Sigmoid colon (tissue), 7 donors: Measurements from ENCODE around the gene LEF1. TPM values are rescaled to one million over a fixed set of nuclear protein-coding genes. Genes with fewer than 3 reads are reported as not detected.

ENCODE experiments used
- DNase-seq: peaks from one replicate; pipeline ENCODE4 v3.0.0-alpha.2; 2019
- H3K27ac ChIP-seq, 4 donors: fragments of 200-600 bp; sonication (generic); one replicate each; pipeline ENCODE4 v1.5.1; 2016 to 2019; ENCODE audit warnings: mild to moderate bottlenecking in 1 of 4
- H3K27me3 ChIP-seq, 3 donors: fragments of 200-600 bp; sonication (generic); one replicate each; pipeline ENCODE4 v1.5.1; 2019; ENCODE audit warnings: mild to moderate bottlenecking in 1 of 3
- H3K36me3 ChIP-seq, 4 donors: fragments of 200-600 bp; sonication (generic); one replicate each; pipeline ENCODE4 v1.5.1; 2016 to 2019
- H3K4me1 ChIP-seq, 4 donors: fragments of 200-600 bp; sonication (generic); one replicate each; pipeline ENCODE4 v1.5.1; 2017 to 2019
- H3K4me3 ChIP-seq, 4 donors: fragments of 200-600 bp; sonication (generic); one replicate each; pipeline ENCODE4 v1.5.1; 2017 to 2019; ENCODE audit warnings: mild to moderate bottlenecking in 2 of 4, moderate library complexity in 1 of 4
- H3K9me3 ChIP-seq, 4 donors: fragments of 200-600 bp in 3 of 4; sonication (generic) in 3 of 4; one replicate each; pipeline versions ENCODE4 v1.5.1 to v1.6.1; 2013 to 2019
- EP300 ChIP-seq, 4 donors: sonication (generic); formaldehyde crosslinking; IDR thresholded peaks; one replicate each; pipeline ENCODE4 v1.6.1; 2017; ENCODE audit warnings: antibody characterized with exemption in 4 of 4
- POLR2A ChIP-seq, 2 donors: fragments of 450-650 bp; IDR thresholded peaks; one replicate each; pipeline ENCODE4 v1.6.1; 2016; ENCODE audit warnings: antibody characterized with exemption in 2 of 2, mild to moderate bottlenecking in 2 of 2, moderate library complexity in 2 of 2
- POLR2AphosphoS5 ChIP-seq, 4 donors: sonication (generic); formaldehyde crosslinking; IDR thresholded peaks; one replicate each; pipeline ENCODE4 v1.6.1; 2017; ENCODE audit warnings: antibody characterized with exemption in 4 of 4
- WGBS, 2 donors: extraction: QIAGEN DNeasy Blood & Tissue Kit; methylation state at CpG; one replicate each; pipeline ENCODE4 v1.1.7; 2013; 5-methylcytosine and 5-hydroxymethylcytosine counted together
- intact Hi-C: fragments of 100-400 bp; cut with DNase I; formaldehyde crosslinking; loops from one replicate; pipeline ENCODE4 v1.15.1; 2023
- polyA plus RNA-seq, 3 donors: library from polyadenylated mRNA; stranded (reverse); fragments of 200-250 nt; gene quantifications; one replicate each; pipeline ENCODE4 v1.2.3, GENCODE V29; 2013
- total RNA-seq, 4 donors: library from RNA; depleted of rRNA; stranded (reverse); fragments of >200 nt; gene quantifications; one replicate each; pipeline ENCODE4 v1.1.0, GENCODE V29; 2016
- TF ChIP-seq, protein P1 (sequence below), 4 experiments: fragments of 450-650 bp in 3 of 4; fragments of 200-600 bp in 1 of 4; IDR thresholded peaks; one replicate each; pipeline ENCODE4 v1.5.1; 2016 to 2019; ENCODE audit warnings: antibody characterized with exemption in 4 of 4, mild to moderate bottlenecking in 3 of 4, moderate library complexity in 2 of 4
- donor health status: healthy with polysubstance abuse.
- donor health status: Bipolar disorder and iron deficiency.
- donor health status: healthy.

The LEF1 gene
- total and polyA plus RNA-seq, 7 donors, result 0.83 to 25.3 (median 3.2) TPM; not detected in 1

DNA sequence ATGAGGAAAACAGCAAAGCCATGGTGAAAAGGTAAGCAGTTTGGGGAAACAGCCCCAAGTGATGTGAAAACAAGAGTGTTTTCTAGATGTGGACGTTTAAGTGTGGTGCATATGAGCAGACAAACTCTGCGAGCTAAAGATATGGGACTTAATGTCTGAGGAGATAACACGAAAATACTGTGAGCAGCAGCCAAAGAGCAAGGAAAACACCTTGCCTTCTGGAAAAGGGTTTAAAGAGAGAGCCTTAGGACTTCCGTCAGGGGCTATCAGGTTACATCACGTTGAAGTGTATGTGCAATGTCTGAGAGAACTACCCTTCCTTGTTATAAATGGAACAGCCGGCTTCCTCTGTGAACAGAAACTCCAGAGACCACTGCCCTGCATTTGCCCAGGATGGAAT, 54.2 kb downstream of the LEF1 start:
- intact Hi-C loops, result no loop called here
- Histone ChIP-seq H3K27ac (no peak overlapping the region), H3K4me1 (no peaks in the 10 kb centered on the region), H3K36me3 (no peaks in the 10 kb centered on the region), H3K27me3 (no peaks in the 10 kb centered on the region), H3K4me3 (no peak overlapping the region), H3K9me3 (no peaks in the 10 kb centered on the region)
- DNase-seq, result no peak
- no peak for TF ChIP-seq EP300 (IDR thresholded peaks at IDR 0.05)
- no peak for TF ChIP-seq POLR2AphosphoS5 (IDR thresholded peaks at IDR 0.05)
- no peak for TF ChIP-seq POLR2A (IDR thresholded peaks at IDR 0.05)
- TF ChIP-seq, protein P1, sequence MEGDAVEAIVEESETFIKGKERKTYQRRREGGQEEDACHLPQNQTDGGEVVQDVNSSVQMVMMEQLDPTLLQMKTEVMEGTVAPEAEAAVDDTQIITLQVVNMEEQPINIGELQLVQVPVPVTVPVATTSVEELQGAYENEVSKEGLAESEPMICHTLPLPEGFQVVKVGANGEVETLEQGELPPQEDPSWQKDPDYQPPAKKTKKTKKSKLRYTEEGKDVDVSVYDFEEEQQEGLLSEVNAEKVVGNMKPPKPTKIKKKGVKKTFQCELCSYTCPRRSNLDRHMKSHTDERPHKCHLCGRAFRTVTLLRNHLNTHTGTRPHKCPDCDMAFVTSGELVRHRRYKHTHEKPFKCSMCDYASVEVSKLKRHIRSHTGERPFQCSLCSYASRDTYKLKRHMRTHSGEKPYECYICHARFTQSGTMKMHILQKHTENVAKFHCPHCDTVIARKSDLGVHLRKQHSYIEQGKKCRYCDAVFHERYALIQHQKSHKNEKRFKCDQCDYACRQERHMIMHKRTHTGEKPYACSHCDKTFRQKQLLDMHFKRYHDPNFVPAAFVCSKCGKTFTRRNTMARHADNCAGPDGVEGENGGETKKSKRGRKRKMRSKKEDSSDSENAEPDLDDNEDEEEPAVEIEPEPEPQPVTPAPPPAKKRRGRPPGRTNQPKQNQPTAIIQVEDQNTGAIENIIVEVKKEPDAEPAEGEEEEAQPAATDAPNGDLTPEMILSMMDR (IDR thresholded peaks at IDR 0.05), result no peak
- 62 to 88% methylated on average over 6 of the region's 6 CpGs for WGBS, 2 donors

- TF ChIP-seq EP300 (IDR thresholded peaks at IDR 0.05) (no peak), POLR2AphosphoS5 (IDR thresholded peaks at IDR 0.05) (no peak), POLR2A (IDR thresholded peaks at IDR 0.05) (no peak)
- TF ChIP-seq, protein P1 (IDR thresholded peaks at IDR 0.05), result no peak
- no peaks in the 10 kb centered on the region for H3K27me3 ChIP-seq
- H3K9me3 ChIP-seq, result no peaks in the 10 kb centered on the region
- intact Hi-C loops, result no loop called here
- no peak overlapping the region for H3K27ac ChIP-seq
- 39 to 76% methylated on average over 5 of the region's 5 CpGs for WGBS, 2 donors
- no peaks in the 10 kb centered on the region for H3K36me3 ChIP-seq
- no peak for DNase-seq
- no peak overlapping the region for H3K4me3 ChIP-seq
- H3K4me1 ChIP-seq, result no peaks in the 10 kb centered on the region
These were observed 55.5 kb downstream of the LEF1 start for GRCh38 chr4:108113229-108113628.

DNA sequence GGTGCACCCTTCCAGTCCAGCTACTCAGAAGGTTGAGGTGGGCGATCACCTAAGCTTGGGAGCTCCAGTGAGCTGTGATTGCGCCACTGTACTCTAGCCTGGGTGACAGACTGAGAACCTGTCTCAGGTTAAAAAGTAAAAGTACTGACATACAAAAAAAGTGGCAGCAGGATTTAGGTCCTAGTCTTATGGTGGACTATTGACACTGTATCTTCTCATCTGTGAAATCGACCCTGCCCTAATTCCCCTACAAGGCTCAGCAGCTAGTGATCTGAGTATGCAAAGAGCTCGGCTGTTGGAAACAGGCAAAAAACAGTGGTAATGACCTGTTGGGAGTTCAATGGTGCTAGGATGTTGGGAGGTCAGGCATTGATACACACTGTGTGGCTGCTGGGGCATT, 57.0 kb downstream of the LEF1 start:
- DNase-seq, result no peak
- H3K4me3 ChIP-seq, result no peak overlapping the region
- 93 to 97% methylated on average over 4 of the region's 4 CpGs for WGBS, 2 donors
- H3K4me1 ChIP-seq, result no peaks in the 10 kb centered on the region
- no peak overlapping the region for H3K27ac ChIP-seq
- H3K27me3 ChIP-seq, result no peaks in the 10 kb centered on the region
- intact Hi-C loops, result no loop called here
- H3K9me3 ChIP-seq, result no peaks in the 10 kb centered on the region
- TF ChIP-seq EP300 (IDR thresholded peaks at IDR 0.05) (no peak), POLR2A (IDR thresholded peaks at IDR 0.05) (no peak), POLR2AphosphoS5 (IDR thresholded peaks at IDR 0.05) (no peak)
- TF ChIP-seq, protein P1 (IDR thresholded peaks at IDR 0.05), result no peak
- no peaks in the 10 kb centered on the region for H3K36me3 ChIP-seq

GRCh38 chr4:108110450-108110849, 58.3 kb downstream of the LEF1 start:
- Histone ChIP-seq H3K4me3 (no peak overlapping the region), H3K4me1 (no peaks in the 10 kb centered on the region), H3K9me3 (no peaks in the 10 kb centered on the region), H3K27me3 (no peaks in the 10 kb centered on the region), H3K27ac (no peak overlapping the region), H3K36me3 (no peaks in the 10 kb centered on the region)
- intact Hi-C loops, result no loop called here
- TF ChIP-seq EP300 (IDR thresholded peaks at IDR 0.05) (no peak), POLR2A (IDR thresholded peaks at IDR 0.05) (no peak)
- TF ChIP-seq, protein P1 (IDR thresholded peaks at IDR 0.05), result no peak
- 62 to 64% methylated on average over 5 of the region's 5 CpGs for WGBS, 2 donors
- DNase-seq, result no peak

DNA sequence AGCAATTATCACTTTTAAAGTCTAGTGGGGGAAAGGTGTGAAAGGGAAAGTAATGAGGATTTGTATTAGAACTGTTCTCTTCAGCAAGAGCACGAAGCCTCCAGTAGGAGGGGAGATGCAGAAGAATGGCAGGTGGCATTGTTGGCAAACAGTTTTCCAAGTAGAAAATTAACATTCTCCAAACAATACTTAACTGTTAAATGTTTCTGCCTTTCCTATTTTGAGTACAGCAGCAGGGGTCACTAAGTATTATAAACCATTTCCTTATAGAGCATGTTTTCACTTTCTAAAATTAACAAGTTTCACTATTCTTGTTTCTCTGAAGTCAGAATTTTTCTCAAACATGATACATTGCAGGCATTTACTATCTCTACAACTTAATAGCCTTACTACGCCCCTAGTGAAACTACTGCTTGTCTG, 58.7 kb downstream of the LEF1 start:
- no peak for TF ChIP-seq POLR2AphosphoS5 (IDR thresholded peaks at IDR 0.05)
- TF ChIP-seq EP300 (IDR thresholded peaks at IDR 0.05), result no peak
- no peak for TF ChIP-seq POLR2A (IDR thresholded peaks at IDR 0.05)
- TF ChIP-seq, protein P1 (IDR thresholded peaks at IDR 0.05), result no peak
- no peaks in the 10 kb centered on the region for H3K27me3 ChIP-seq
- no peak for DNase-seq
- intact Hi-C loops, result no loop called here
- WGBS, 2 donors, result 20 to 46% methylated on average over 2 of the region's 2 CpGs
- H3K9me3 ChIP-seq, result no peaks in the 10 kb centered on the region
- no peak overlapping the region for H3K27ac ChIP-seq
- H3K4me1 ChIP-seq, result no peaks in the 10 kb centered on the region
- H3K36me3 ChIP-seq, result no peaks in the 10 kb centered on the region
- no peak overlapping the region for H3K4me3 ChIP-seq
